OCI-LY7 (cell line): ENCODE results near the gene ARMH1. TPM values are rescaled to one million over a fixed set of nuclear protein-coding genes. Genes with fewer than 3 reads are reported as not detected.

Experiments
- BruUV-seq: library from RNA; stranded (reverse); fragments of 400-500 nt; replicated peaks from 2 replicates; lab custom pipeline; 2021; lab: Mats Ljungman, UMichigan
- CTCF ChIA-PET: fragments of 300-600 bp; sonication (Branson Sonifier 250); formaldehyde crosslinking; loops from one replicate; lab custom pipeline; 2022; ENCODE audit warnings: antibody characterized with exemption; ENCODE audit not compliant: unreplicated experiment; lab: Charles Lee
- POLR2A ChIA-PET: fragments of 300-600 bp; sonication (Branson Sonifier 250); formaldehyde crosslinking; loops from one replicate; lab custom pipeline; 2022; ENCODE audit warnings: antibody characterized with exemption; lab: Charles Lee
- DNase-seq: peaks from one replicate; pipeline ENCODE4 v3.0.0-alpha.2; 2015; ENCODE audit warnings: low spot score
- H2AFZ ChIP-seq: fragments of 200-600 bp; sonication (generic), shearing (Covaris generic); 2 replicates; pipeline ENCODE4 v1.6.1; 2014; ENCODE audit warnings: mild to moderate bottlenecking, antibody characterized with exemption, low read length, moderate library complexity
- H3K27ac ChIP-seq: fragments of 200-600 bp; sonication (generic); 2 replicates; pipeline ENCODE4 v1.5.1; 2014; ENCODE audit warnings: mixed run types, low read depth, mild to moderate bottlenecking, moderate library complexity, low read length, inconsistent platforms; ENCODE audit not compliant: poor library complexity, severe bottlenecking
- H3K36me3 ChIP-seq: fragments of 200-600 bp; sonication (generic); 2 replicates; pipeline ENCODE4 v1.6.1; 2014; ENCODE audit warnings: mild to moderate bottlenecking, antibody characterized with exemption, low read length, moderate library complexity, mixed read lengths; ENCODE audit not compliant: insufficient read depth
- H3K4me1 ChIP-seq: fragments of 200-600 bp; sonication (generic); 2 replicates; pipeline ENCODE4 v1.5.1; 2014; ENCODE audit warnings: mild to moderate bottlenecking, low read length; ENCODE audit not compliant: insufficient read depth, poor library complexity, severe bottlenecking
- H3K4me2 ChIP-seq: fragments of 200-600 bp; sonication (generic); 2 replicates; pipeline ENCODE4 v1.6.1; 2014; ENCODE audit warnings: mild to moderate bottlenecking, low read length
- H3K4me3 ChIP-seq: fragments of 200-600 bp; sonication (generic); 2 replicates; pipeline ENCODE4 v1.5.1; 2014; ENCODE audit warnings: mild to moderate bottlenecking, low read depth, low read length; ENCODE audit not compliant: poor library complexity, severe bottlenecking
- H3K79me2 ChIP-seq: fragments of 200-600 bp; sonication (generic); 2 replicates; pipeline ENCODE4 v1.6.1; 2016; ENCODE audit warnings: low read depth, mild to moderate bottlenecking, low read length, moderate library complexity, mixed read lengths; ENCODE audit not compliant: insufficient read depth
- H3K9me2 ChIP-seq: fragments of 200-600 bp; sonication (generic); 2 replicates; pipeline ENCODE4 v1.6.1; 2016; ENCODE audit warnings: mild to moderate bottlenecking, low read length, mixed read lengths; ENCODE audit not compliant: insufficient read depth
- H3K9me3 ChIP-seq: fragments of 200-600 bp; sonication (generic); 2 replicates; pipeline ENCODE4 v1.6.1; 2014; ENCODE audit warnings: mild to moderate bottlenecking, mixed run types, low read length, mixed read lengths
- H4K20me1 ChIP-seq: fragments of 200-600 bp; sonication (generic); 2 replicates; pipeline ENCODE4 v1.6.1; 2014; ENCODE audit warnings: mild to moderate bottlenecking, antibody characterized with exemption, low read length, moderate library complexity, mixed read lengths; ENCODE audit not compliant: insufficient read depth
- CTCF ChIP-seq: fragments of 200-600 bp; sonication (generic); conservative IDR thresholded peaks from 2 replicates; pipeline ENCODE4 v1.5.1; 2014; ENCODE audit warnings: mild to moderate bottlenecking, antibody characterized with exemption, low read length, moderate library complexity, mixed read lengths
- EZH2phosphoT487 ChIP-seq: fragments of 200-600 bp; sonication (generic); IDR thresholded peaks from 2 replicates; pipeline ENCODE4 v1.6.1; 2018; ENCODE audit warnings: low read depth, borderline replicate concordance, mild to moderate bottlenecking, mixed run types, antibody characterized with exemption, low read length, moderate library complexity, mixed read lengths
- intact Hi-C: fragments of 100-400 bp; cut with micrococcal nuclease; formaldehyde crosslinking; loops from one replicate; pipeline ENCODE4 v1.10.0; 2022; ENCODE audit not compliant: unreplicated experiment
- total RNA-seq, 2 experiments: library from RNA; depleted of rRNA in 1 of 2; stranded (reverse); fragments of >200 nt in 1 of 2; shearing (Covaris generic) in 1 of 2; gene quantifications; 2 replicates each; pipeline ENCODE4 v1.2.3, GENCODE V29; 2014 to 2022

Gene ARMH1
- total RNA-seq, 2 experiments from 2014 or later, result 7.8 to 8.9 TPM

- Histone ChIP-seq H3K79me2 (no peaks in the 10 kb centered on the region), H3K9me3 (no peaks in the 10 kb centered on the region), H3K36me3 (no peaks in the 10 kb centered on the region), H3K4me2 (peak overlapping the region; percentile 84), H2AFZ (peak overlapping the region; percentile 56; the same call in 1 of the 2 replicates), H3K27ac (no peak overlapping the region), H3K4me3 (peak overlapping the region; percentile 73), H4K20me1 (no peaks in the 10 kb centered on the region), H3K9me2 (no peaks in the 10 kb centered on the region), H3K4me1 (peaks cover 54% of the 10 kb centered on the region)
- BruUV-seq, result TSS peak; percentile 57
- CTCF ChIA-PET, result interaction anchor here (0.6 to 1.1 kb wide), 2 partner anchors 24 to 52 kb away, joined by 3 to 4 read pairs; no protein-coding TSS in a partner anchor
- no peak for DNase-seq
- TF ChIP-seq CTCF, result no peak
- TF ChIP-seq EZH2phosphoT487, result no peak
- POLR2A ChIA-PET, result interaction anchor here (0.6 to 4.3 kb wide), 5 partner anchors 23 to 43 kb away, joined by 3 to 27 read pairs (median 9); no protein-coding TSS in a partner anchor
- intact Hi-C loops, result no loop called here
Observed at GRCh38 chr1:44672961-44673674, 1.4 kb upstream of the ARMH1 start.

GRCh38 chr1:44673675-44674112, 820 bp upstream of the ARMH1 start:
- TF ChIP-seq EZH2phosphoT487 (no peak), CTCF (no peak)
- intact Hi-C loops, result loop anchor here (2.0 kb wide), 1 partner anchor 21 kb away; no protein-coding TSS in a partner anchor
- H3K4me2 ChIP-seq, result peak overlapping the region; percentile 84
- POLR2A ChIA-PET, result interaction anchor here (0.5 to 4.3 kb wide), 10 partner anchors 9 to 315 kb away, joined by 3 to 27 read pairs (median 5); partner anchors contain the start of gene RNU5D-1
- H4K20me1 ChIP-seq, result no peaks in the 10 kb centered on the region
- no TSS peak for BruUV-seq
- H3K9me2 ChIP-seq, result no peaks in the 10 kb centered on the region
- no peaks in the 10 kb centered on the region for H3K9me3 ChIP-seq
- no peaks in the 10 kb centered on the region for H3K79me2 ChIP-seq
- peak overlapping the region; percentile 73 for H3K4me3 ChIP-seq
- H3K27ac ChIP-seq, result no peak overlapping the region
- H2AFZ ChIP-seq, result peak overlapping the region; percentile 56; the same call in 1 of the 2 replicates
- CTCF ChIA-PET, result interaction anchor here (0.6 to 1.1 kb wide), 2 partner anchors 23 to 52 kb away, joined by 3 to 4 read pairs; no protein-coding TSS in a partner anchor
- no peak for DNase-seq
- peaks cover 54% of the 10 kb centered on the region for H3K4me1 ChIP-seq
- no peaks in the 10 kb centered on the region for H3K36me3 ChIP-seq
